GM12872 (cell line): Measurements from ENCODE around the gene USP53.

Source experiments
- TF ChIP-seq, protein P1 (sequence below): IDR thresholded peaks from 3 replicates; pipeline ENCODE4 v1.5.1; 2011; ENCODE audit warnings: low read depth, mild to moderate bottlenecking, low read length, moderate library complexity; ENCODE audit not compliant: insufficient read depth

USP53 gene

DNA sequence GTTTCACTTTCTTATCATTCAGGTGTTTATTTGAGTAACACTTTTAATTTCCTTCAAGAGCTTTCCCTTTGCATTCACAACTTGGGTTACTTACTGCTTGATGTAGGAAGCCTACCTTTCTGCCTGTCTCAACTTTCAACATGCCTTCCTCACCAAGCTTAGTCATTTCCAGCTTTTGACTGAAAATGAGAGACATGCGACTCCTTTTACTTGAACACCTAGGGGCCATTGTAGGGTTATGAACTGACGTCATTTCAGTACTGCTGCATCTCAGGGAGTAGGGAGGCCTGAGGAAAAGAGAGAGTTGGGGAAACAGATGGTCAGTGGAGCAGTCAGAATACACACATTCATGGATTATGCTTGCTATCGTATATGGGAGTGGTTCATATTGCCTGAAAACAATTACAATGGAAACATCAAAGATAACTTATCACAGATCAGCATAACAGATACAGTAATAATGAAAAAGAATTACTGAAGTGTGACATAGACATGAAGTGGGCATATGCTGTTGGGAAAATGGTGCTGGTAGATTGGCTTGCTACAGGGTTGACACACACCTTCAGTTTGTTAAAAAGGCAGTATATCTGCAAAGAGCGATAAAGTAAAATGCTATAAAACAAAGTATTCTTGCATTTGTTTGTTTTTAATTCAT is 25.7 kb downstream of the USP53 start:
- TF ChIP-seq, protein P1, sequence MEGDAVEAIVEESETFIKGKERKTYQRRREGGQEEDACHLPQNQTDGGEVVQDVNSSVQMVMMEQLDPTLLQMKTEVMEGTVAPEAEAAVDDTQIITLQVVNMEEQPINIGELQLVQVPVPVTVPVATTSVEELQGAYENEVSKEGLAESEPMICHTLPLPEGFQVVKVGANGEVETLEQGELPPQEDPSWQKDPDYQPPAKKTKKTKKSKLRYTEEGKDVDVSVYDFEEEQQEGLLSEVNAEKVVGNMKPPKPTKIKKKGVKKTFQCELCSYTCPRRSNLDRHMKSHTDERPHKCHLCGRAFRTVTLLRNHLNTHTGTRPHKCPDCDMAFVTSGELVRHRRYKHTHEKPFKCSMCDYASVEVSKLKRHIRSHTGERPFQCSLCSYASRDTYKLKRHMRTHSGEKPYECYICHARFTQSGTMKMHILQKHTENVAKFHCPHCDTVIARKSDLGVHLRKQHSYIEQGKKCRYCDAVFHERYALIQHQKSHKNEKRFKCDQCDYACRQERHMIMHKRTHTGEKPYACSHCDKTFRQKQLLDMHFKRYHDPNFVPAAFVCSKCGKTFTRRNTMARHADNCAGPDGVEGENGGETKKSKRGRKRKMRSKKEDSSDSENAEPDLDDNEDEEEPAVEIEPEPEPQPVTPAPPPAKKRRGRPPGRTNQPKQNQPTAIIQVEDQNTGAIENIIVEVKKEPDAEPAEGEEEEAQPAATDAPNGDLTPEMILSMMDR, result no peak

DNA sequence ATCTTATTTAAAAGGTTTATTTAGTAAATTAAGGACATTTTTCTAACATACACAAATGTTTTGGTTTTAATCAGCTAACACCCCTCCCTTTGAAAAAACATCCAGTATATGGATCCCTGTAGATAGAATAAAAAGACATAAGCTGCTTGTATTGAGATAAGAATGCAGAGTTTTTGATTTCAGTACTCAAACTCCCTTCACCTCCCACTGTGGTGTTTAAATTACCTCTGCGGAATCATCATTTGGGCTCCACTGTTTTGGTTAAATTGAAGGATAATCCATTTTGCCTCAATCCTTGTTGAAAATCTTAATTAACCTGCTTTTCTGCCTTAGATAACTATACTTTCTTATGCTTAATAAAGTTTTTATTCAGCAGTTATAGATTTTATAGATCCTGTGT is 27.6 kb downstream of the USP53 start:
- TF ChIP-seq, protein P1, result no peak

DNA sequence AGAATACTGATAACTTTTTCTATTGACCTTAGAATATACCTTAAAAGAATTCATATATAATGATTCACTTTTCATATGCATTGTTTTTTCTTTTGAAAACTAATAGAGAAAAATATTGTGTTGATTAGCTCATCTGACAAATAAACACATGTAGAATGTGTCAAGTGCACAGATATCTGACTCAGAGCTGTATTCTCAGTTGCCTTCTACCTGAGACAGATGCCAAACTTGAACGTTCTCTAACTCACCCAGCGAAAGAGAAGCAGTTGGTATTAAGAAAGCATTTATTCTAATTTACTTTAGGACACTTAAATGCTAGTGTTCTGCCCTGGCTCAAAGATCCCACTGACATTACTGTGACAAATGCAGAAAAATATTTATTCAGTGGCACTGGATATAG is 28.1 kb downstream of the USP53 start:
- TF ChIP-seq, protein P1, result no peak

DNA sequence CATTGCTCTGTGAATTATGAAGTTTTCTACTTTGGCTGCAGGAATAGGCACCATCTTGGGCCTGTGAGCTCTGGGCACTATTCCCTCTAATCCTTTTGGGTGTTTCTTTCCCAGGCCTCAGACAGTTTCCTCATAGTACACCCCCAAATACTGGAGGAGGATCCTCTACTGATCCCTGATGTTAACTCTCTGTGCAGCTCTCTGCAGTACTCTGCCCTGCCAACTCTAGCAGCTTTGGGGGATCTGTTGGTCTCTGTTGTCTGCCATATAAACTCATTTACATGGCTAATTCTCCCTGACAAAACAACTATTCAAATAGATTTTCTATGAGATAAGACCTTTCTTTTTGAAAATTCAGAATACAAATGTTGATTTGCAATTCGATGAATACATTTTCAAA is 29.9 kb downstream of the USP53 start:
- TF ChIP-seq, protein P1, result no peak

DNA sequence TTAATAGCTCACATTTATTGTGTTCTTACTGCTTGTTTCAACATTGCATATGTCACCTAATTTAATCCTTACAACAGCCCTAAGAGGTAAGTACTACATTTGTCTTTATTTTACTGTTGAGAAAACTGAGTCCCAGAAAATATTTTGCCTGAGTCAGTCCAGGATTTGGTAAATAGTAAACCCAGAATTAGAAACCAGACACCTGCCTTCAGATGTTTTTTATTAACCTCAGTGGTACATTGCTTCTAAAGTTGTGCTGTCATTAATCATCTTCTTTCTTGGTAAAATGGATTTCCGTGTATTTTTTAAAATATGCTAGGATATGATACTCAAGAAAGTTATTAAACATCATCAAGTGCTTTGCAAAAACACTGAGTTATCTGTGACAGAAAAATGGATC is 31.4 kb downstream of the USP53 start:
- TF ChIP-seq, protein P1, result no peak

DNA sequence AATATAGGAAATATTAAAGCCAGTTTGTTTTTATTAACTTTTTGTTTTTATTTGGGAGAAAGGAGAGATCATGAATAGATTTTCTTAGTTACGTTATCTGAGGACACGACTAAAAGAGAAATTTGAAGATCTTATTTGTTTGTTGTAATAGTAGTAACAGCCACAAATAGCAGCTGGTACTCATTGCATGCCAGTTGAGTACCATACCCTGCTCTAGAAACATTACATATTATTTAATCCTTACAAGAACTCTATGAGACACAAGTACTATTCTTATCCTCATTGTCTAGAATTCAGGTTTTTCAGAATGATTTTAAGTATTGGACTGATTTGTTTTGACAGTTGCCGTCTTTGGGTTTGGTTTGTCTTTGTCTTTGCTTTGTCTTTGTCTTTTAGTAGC is 31.8 kb downstream of the USP53 start:
- TF ChIP-seq, protein P1, result no peak

DNA sequence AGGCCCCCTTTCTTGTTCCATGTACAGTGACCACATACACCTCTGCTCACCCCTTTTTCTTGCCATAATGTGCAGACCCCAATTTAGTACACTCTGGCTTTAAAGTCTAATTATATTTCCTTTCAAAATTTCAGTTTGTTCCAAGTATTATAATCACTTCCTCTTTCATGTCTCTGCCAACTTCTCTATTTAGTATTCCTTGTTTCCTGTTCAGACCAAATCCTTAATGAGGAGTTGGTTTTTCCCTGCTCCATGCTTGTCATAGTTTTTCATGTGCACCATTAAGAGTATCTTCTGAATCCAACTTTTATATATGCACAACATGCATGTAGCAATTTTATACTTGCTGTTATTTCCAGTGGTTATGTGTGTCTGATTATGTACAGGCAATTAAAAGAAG is 32.3 kb downstream of the USP53 start:
- TF ChIP-seq, protein P1, result no peak
